HG02588 (cell line): Measurements from ENCODE around the gene IQSEC3.

Experiments
- ATAC-seq: cut with Tn5 transposase; IDR thresholded peaks from one replicate; pipeline ENCODE4 v1.9.1; 2021; ENCODE audit warnings: mild to moderate bottlenecking, moderate library complexity; ENCODE audit not compliant: unreplicated experiment

IQSEC3 gene

GRCh38 chr12:138171-138897 is 71.8 kb downstream of the IQSEC3 start:
- ATAC-seq, result no peak

GRCh38 chr12:138898-139534 is 72.4 kb downstream of the IQSEC3 start:
- no peak for ATAC-seq

- no peak for ATAC-seq
Measured at GRCh38 chr12:139585-139984, 73.0 kb downstream of the IQSEC3 start.

- ATAC-seq, result no peak
Measured at GRCh38 chr12:140162-140561, 73.6 kb downstream of the IQSEC3 start.

- no peak for ATAC-seq
Measured at GRCh38 chr12:143964-144649, 77.5 kb downstream of the IQSEC3 start.

- ATAC-seq, result no peak
Measured at GRCh38 chr12:144650-145284, 78.2 kb downstream of the IQSEC3 start.

- no peak for ATAC-seq
Measured at GRCh38 chr12:145369-145960, 78.9 kb downstream of the IQSEC3 start.

GRCh38 chr12:147242-147641 is 80.7 kb downstream of the IQSEC3 start:
- no peak for ATAC-seq

GRCh38 chr12:148676-149416 is 82.3 kb downstream of the IQSEC3 start:
- no peak for ATAC-seq

- ATAC-seq, result no peak
Measured at GRCh38 chr12:151579-151978, 85.0 kb downstream of the IQSEC3 start.

GRCh38 chr12:152440-152839 is 85.9 kb downstream of the IQSEC3 start:
- no peak for ATAC-seq

GRCh38 chr12:153080-153746 is 86.6 kb downstream of the IQSEC3 start:
- ATAC-seq, result no peak

- no peak for ATAC-seq
Measured at GRCh38 chr12:154058-154457, 87.5 kb downstream of the IQSEC3 start.

- ATAC-seq, result no peak
Measured at GRCh38 chr12:155006-155405, 88.4 kb downstream of the IQSEC3 start.

- ATAC-seq, result no peak
Measured at GRCh38 chr12:155646-156045, 89.1 kb downstream of the IQSEC3 start.

- no peak for ATAC-seq
Measured at GRCh38 chr12:156945-157344, 90.4 kb downstream of the IQSEC3 start.

GRCh38 chr12:157644-158043 is 91.1 kb downstream of the IQSEC3 start:
- ATAC-seq, result no peak

- ATAC-seq, result no peak
Measured at GRCh38 chr12:159156-159782, 92.7 kb downstream of the IQSEC3 start.

GRCh38 chr12:160858-161257 is 94.3 kb downstream of the IQSEC3 start:
- ATAC-seq, result no peak

- ATAC-seq, result no peak
Measured at GRCh38 chr12:161823-162222, 95.3 kb downstream of the IQSEC3 start.
